DMS153 (cell line): ENCODE results near the gene ZNF180.
"Not testable (repeated sequence)": the region's sequence is repeated elsewhere in the genome, so short reads cannot be mapped to it uniquely, and the experiment has no call there.

Source experiments
- DNase-seq: peaks from one replicate; lab custom pipeline; 2025; lab: John Stamatoyannopoulos, UW

Gene ZNF180

DNA sequence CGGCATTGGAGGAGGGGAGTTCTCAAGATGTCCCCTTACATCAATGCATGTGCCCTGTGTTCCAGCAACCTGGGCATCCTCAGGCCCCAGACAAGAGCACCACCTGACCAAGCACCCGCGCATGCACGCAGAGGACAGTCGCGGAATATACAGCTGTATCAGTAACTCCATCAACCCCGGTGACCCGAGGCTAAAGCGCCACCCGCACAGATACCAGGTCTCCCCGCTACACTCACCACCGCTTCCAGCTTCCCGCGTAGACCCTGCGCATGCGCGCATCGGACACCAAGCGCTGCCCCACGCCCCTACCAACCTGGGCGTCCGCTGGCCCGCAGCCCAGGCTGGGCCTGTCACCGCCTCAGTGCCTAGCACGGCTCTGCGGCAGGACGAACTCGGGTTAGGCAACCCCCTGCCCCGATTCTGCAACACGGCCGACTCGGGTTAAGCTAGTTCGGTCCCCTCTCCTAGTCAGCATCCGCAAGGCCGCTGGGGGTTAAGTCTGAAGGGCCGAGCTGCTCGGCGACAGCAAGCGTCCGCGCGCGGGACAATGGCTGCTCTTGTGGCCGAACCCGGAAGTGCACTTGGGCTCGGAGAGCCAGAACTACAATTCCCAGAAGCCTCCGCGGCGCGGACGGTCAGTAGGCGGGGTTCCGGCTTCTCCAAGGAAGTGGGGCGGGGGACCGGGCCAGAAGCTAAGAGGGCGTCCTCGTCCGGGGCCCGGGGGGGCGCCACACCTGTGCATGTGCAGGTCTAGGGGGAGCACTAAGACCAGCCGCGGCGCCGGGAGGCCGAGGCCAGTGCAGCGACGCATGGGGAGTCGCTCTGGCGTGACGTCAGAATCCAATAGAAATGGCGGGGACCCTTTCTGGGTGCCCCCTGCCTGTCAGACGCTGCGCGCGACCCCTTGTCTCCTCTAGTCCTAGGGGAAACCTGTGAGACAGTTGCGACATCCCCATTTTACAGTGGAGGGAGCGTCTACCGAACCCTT, at the start of gene ZNF180:
TSS of gene ZNF180 (minus strand) at position 561 of the 988 bp plus-strand sequence. CDS start 3,188 bp downstream, outside the sequence.
- peak; percentile 93 for DNase-seq

DNA sequence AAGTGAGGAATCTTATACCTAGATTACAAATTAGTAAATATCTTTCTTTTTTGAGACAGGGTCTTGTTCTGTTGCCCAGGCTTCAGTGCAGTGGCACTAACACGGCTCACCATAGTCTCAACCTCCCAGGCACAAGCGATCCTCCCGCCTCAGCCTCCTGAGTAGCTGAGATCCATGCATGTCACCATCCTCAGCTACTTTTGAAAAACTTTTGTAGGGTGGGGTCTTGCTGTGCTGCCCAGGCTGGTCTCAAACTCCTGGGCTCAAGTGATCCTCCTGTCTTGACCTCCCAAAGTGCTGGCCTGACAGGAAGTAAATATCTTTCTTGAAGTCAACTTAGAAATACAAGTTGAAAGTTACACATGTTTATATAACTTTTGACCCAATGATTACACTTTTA, 49.2 kb upstream of the ZNF180 start:
- DNase-seq, result no peak

DNA sequence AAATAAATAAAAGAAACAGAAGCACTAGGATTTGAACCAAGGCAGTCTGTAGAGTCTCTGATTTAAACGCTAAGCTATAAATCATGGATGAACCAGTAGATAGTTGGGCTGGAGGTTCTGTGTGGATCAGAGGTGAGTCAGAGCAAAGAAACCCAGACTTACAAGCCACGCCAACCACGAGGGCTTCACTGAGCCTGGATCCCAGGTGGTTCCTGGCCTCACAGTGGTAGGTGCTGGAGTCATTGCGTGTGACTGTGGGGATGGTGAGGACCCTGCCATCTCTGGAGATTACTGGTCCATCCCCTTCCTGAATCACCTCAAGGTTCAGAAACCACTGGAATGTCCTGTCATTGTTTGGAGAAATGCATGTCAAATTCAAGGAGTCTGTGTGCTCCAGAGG, 48.4 kb upstream of the ZNF180 start:
- no peak for DNase-seq

DNA sequence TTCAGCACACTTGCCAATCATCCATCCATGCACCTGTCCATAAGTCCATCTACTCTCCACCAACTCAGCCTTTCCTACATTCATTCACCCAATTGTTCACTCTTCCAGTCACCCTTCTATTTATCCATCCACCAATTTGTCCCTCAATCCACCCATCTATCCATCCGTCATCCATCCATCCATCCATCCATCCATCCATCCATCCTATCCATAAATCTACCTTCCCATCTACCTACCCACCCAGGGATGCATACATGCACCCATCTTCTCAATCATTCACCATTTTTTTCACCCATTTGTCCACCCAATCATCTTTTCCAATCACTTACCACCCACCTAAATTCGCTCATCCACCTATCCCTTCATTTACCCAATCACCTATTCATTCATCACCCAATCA, 43.7 kb upstream of the ZNF180 start:
- no peak for DNase-seq

DNA sequence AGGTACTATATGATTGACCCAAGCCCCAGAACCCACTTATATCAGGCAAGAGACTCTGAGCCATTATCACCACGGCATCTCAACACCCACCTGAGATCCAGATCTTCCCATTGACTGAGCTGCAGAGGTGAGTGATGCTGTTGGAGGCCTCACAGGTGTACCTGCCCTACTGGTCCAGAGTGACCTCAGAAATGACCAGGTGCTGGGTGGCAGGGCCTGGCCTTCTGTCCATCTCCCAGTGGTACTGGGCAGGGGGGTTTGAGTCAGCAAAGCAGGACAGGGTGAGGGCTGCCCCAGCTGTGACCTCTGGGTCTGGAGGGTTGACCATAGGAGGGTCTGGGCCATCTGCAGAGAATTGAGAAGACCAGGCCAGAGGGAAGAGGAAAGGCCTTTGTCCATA, 42.3 kb upstream of the ZNF180 start:
- no peak for DNase-seq

DNA sequence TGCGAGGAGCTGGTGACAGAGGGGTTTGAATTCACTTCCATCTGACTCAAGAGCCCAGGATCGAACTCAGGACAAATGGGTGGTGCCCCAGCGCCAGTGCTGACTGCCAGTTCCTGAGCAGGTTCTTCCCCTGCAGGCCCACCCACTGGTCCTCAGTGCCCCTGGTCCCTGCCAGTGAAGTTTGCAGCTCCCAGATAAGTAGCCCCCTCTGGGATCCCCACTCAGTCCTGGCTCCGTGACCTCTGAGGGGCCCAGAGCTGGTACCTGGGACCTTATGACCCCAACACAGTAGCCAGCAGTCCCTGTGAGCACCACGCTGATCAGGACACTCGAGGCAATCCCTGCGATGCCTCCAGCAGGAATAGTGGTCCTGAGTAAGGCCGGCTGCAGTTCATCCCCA, 40.4 kb upstream of the ZNF180 start:
- no peak for DNase-seq

DNA sequence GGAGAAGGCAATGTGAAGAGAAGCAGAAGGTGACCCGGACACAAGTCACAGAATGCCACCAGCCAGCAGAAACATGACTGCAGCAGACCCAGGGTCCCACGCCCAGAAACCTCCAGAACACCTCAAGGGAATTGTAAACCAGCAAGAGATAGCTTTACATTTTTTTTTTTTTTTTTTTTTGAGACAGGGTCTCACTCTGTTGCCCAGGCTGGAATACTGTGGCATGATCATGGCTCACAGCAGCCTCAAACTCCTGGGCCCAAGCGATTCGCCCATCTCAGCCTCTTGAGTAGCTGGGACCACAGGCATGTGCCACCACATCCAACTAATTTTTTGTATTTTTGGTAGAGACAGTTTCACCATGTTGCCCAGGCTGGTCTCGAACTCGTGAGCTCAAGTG, 39.7 kb upstream of the ZNF180 start:
- no peak for DNase-seq

DNA sequence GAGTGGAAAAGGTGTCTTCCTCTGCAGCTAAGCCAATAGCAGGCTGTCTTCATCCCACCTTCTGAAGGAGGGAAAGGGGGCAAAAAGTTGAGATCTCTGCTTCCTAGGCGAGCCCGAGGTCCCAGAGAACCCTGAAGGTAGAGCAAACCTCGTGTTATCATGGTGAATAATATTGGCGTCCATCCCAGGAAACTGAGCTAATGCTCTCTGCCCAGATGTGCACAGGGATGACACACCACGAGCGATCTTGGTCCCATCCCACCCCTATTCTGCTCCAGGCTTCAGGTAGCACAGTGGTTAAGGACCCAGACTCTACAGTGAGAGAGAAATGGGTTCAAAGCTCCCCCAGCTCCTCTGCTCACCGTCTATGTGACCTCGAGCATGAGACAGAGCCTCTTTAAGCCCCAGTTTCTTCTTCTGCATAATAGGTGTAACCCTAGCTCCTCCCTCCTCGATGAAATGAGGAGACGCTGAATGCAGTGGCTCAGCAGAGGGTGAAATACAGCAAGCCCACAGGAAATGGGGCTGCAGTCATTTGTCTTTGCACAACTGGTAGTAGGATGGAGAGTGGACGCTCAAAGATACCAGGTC, 39.0 kb upstream of the ZNF180 start:
- no peak for DNase-seq

DNA sequence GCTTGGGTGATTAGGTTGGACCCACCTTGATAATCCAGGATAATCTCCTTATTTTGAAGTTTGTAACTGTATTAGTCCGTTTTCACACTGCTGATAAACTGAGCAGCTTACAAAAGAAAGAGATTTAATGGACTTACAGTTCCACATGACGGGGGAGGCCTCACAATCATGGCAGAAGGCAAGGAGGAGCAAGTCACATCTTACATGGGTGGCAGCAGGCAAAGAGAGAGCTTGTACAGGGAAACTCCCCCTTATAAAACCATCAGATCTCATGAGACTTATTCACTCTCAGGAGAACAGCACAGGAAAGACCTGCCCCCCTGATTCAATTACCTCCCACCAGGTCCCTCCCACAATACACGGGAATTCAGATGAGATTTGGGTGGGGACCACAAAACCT, 35.0 kb upstream of the ZNF180 start:
- not testable (repeated sequence) for DNase-seq

DNA sequence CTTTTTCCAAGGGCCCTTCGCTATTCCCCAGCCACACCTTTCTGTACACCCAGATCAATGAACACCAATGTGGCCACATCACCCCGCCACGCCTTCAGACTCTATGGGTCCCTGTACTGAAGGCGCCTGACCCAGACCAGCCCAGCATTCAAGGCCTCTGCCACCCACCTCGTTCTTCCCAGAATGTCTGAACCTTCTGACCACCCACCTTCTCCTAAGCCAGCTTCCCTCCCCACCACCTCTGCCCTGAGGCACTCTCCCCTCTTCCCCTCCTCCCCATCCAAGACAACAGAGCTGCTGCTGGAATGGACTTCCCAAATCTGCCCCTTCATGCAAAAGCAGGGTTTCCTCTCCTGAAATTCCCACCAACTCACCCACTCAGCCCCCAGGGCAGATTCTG, 32.5 kb upstream of the ZNF180 start:
- DNase-seq, result no peak

DNA sequence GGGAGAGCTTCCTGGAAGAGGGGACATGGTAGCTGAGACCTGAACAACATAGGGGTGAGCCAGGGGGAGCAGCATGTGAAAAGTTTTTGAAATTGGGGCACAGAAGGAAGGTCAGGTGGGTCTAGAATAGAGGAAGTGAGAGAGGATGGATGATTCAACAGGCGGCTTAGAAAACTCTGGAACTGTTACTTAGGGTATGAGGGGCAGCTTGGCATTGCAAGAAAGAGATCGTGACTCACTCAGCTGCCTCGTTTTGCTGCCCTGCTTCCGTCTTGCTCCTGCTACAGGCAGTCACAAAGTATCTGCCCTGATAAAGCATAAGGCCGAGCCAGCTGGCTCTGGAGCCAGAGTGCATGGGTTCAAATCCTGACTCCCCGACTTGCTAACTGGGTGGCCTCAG, 30.5 kb upstream of the ZNF180 start:
- DNase-seq, result no peak

DNA sequence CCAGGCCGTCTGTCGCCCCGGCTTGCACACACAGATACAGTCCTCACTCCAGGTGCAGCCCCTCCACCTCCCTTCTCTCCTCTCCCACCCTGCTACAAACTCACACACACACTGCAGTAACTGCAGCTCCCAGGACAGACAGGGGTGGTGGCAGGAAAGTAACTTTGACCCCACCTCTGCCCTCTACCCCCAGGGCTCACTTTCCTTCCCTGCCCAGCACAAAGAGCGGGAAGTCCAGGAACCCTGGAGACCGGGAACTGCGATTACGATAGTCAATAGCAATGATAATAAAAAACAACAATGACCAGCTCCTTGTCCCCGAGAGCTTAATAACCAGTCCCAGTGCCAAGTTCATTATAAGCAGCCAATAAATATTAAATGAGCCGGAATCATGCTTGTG, 29.2 kb upstream of the ZNF180 start, which contains the start of gene CEACAM20:
TSS of gene CEACAM20 (minus strand) at position 140 of the 400 bp plus-strand sequence. CDS start 166 bp downstream, outside the sequence.
- DNase-seq, result no peak

DNA sequence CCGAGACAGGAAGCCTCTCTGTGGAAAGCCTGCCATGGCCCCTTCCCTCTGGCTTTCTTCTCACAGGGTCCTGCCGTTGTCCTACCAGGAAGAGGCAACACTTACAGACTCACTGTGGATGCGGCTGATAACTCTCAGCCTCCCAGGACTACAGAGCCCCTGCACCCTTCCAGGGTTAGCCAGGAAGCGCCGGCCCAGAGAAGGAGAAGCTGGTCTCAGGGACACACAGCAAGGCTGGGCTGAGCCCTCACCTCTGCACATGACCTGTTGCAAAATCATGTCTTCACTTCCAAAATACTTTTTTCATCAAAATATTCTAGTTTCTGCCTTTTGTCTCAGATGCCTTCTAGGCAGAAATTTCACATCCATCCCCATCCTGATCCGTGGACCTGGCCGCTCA, 27.2 kb upstream of the ZNF180 start:
- DNase-seq, result no peak

DNA sequence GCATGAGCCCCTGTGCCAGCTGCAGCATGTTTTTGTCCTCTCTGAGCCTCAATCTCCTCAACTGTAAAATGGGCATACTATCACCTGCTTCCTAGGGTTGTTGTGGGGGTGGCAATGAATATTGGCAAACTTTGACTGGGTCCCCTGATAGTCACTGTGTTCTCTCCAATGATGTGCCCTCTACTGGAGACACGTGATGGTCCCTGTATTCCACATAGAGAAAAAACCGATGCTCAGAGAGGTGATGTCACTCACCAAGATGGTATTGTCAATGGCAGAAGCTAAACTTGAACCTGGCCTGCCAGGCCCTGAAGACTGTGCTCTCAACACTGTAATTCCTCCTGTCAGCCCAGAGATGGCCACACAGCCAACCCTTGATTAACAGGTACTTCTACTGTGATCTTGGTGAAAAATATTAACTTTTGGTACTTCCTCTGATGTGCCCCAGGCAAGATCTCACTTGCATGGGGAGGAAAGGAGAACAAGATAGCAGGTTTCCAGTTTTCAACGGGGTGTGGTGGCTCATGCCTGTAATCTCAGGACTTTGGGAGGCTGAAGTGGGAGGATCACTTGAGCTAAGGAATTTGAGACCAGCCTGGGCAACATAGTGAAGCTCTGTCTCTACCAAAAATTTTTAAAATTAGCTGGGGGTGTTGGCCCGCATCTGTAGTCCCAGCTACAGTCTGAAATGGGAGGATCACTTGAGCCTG, 25.6 kb upstream of the ZNF180 start:
- DNase-seq, result no peak

DNA sequence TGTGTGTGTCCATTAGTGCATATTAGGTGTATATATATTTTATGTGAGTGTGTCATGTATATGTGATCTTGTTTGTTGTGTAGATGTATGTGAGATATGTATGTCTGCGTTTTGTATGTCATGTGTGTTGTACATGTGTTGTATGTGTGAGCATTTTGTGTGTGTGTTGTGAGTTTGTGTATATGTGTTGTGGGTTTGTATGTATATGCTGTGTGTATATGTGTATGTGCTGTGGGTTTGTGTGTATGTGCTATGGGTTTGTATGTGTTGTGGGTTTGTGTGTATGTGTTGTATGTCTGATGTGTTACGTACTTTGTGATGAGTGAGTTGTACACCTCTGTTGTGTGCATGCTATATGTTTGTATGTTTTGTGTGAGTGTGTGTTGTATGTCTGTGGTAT, 21.0 kb upstream of the ZNF180 start:
- DNase-seq, result no peak

DNA sequence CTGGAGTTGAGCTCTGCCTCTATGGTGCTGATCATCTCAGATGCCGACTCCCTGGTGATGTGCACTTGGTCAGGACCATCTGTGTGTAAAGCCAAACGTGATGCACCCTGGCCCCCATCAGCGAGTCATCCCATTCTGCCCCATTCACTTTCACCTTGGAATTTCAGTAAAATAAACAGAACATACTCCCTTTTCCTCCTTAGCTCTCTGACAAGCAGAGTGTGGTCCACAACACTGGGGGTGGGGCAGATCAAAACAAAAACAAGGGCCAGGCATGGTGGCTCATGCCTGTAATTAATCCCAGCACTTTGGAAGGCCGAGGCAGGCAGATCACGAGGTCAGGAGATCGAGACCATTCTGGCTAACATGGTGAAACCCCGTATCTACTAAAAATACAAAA, 16.8 kb upstream of the ZNF180 start:
- DNase-seq, result no peak

DNA sequence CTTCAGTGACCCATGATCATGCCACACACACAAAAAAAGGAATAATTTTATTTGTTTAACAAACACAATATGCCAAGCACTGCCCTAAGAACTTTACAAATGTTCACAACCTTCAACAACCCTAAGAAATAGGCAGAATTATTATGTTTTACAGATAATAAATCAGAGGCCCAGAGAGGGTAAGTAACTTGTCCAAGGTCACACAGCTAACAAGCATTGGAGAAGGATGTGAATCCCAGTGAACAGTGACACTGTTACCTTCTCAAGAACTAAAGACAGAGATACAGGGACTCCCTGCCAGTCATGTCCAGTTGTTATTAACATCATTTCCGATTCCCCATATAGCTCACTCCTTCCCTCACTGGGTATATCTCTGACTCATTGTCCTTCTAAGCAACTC, 15.6 kb upstream of the ZNF180 start:
- DNase-seq, result no peak

DNA sequence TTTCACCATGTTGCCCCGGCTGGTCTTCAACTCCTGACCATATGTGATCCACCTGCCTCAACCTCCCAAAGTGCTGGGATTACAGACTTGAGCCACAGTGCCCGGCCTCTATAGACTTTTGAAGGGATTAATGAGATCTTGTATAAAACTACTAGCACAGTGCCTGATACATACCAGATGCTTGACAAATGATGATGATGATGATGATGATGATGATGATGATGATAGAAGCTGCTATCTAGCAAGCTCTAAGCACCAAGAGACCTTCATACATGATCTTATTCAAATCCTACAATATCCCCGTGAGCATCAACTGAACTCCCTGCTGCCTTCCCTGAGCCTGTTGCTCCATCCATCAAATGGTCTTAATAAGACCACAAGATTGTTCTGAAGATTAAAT, 14.7 kb upstream of the ZNF180 start:
- no peak for DNase-seq

DNA sequence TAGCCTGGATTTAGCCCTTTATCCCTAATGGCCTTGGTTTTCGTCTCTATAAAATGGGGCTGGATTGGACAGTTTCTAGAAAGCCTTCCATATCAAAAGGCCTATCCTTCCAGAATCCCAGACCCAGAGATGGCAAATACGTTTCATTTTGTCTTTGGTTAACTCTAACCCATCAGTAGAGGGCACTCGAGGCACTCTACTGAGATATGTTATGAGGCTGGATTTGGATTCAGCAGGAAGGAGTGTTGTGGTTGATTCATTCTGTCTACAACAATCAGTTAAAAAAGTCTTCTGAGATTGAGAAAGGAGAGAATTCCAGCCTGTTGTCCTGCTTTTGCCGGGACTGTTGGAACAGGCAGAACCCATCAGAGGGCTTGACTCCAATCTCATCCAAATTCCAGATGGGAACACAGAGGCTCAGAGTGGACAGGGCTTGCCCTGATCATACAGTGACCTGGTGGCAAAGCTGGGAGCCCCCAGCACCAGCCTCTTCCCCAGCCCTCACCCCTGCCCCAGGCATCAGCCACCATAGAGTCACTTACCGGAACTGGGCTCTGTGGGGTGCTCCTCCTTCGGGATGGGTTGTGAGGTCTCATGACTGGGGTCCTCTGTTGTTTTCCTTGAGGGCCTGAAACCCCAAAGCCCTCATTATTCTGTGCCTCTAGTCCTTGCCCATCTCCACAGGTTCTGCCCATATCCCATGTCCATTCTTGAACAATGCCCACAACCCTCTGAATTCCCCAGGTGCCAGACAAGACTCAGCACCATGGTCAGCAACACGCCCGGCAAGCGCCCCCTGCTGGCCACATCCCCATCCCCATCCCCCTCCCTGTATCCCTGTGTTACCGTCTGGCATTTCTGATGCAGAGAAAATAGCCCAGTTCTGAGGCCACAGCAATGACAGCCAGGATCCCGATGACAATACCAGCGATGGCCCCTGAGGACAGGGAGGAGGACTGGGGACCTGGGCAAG, 12.3 kb upstream of the ZNF180 start:
- DNase-seq, result no peak

DNA sequence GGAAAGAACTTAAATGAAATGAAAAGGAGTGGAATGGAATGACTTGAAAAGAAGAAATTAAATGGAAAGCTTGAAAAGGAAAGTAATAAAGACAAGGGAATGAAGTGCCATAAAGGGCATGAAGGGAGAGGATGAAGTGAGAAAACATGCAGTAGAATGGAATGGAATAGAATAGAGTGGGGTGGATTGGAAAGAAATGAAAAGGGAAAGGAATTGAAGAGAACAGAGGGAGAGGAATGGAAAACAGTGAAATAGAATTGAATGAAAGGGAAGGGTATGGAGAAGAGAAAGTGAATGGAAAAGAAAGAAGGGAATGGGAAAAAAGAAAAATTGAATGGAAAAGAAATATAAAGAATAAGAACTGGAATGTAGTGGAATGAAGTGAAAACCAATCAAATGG, 9.2 kb upstream of the ZNF180 start:
- DNase-seq, result no peak

DNA sequence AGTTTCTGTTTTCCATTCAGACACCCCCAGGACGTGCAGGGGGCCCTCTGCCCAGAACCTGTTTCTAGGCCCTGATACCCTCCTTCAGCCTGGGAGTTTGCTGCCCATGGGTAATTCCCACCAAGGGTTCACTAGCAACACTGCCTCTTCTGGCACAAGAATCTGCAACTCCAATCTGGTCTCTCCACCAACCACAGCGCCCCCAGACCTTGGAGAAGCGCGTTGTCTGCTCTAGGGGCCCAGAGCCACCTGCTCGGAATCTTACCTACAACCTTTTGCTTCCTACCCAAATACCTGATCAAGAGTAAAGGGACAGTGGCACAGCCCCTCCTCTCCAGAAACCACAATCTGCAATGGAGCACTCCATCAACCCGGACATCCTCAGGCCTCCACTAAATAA, 763 bp downstream of the ZNF180 start:
- no peak for DNase-seq

DNA sequence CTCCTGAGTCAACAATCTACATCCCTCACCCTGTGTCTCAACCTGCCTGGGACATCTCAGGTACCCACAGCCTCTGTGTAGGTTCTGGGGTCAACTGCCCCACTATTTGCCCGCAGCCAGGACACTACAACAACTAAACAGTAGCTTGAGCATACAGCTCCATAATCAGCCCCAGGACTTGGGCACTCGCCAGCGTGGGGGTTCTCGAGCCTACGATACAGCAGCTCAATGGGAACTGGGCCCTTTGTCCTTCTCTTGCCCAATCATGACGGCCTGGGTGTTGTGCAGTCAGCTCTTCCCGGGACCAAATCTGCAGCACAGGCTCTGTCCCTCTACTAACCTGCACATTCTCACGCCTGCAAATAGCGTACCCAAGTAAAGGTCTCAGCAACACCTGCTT, 1.3 kb downstream of the ZNF180 start:
- DNase-seq, result no peak
